Natural killer cell (primary cell): Measurements from ENCODE around the gene C17orf50. TPM values are rescaled to one million over a fixed set of nuclear protein-coding genes. Genes with fewer than 3 reads are reported as not detected.
A peak's percentile ranks its signal among the peaks of the same experiment; 100 is the strongest.

ENCODE experiments used
- ATAC-seq, 3 donors: fragments of 150-1000 bp in 2 of 3; fragments of 200-7000 bp in 1 of 3; cut with Tn5 transposase; 1 replicate in 1 of 3; 2 replicates in 2 of 3; pipeline ENCODE4 v1.10.0; 2021; ENCODE audit warnings: mild to moderate bottlenecking in 2 of 3, moderate library complexity in 2 of 3
- DNase-seq, 2 donors: peaks; one replicate each; pipeline versions ENCODE4 v3.0.0 to v3.0.0-alpha.2; 2013 to 2021; ENCODE audit warnings: mixed read lengths in 1 of 2
- H3K27ac ChIP-seq: one replicate; pipeline ENCODE4 v1.5.1; 2013; ENCODE audit warnings: mild to moderate bottlenecking, low read length
- H3K27me3 ChIP-seq: one replicate; pipeline ENCODE4 v1.6.1; 2013; ENCODE audit warnings: low read length; ENCODE audit not compliant: control insufficient read depth, insufficient read depth
- H3K36me3 ChIP-seq: one replicate; pipeline ENCODE4 v1.6.1; 2013; ENCODE audit warnings: low read length; ENCODE audit not compliant: control insufficient read depth, insufficient read depth
- H3K4me1 ChIP-seq: one replicate; pipeline ENCODE4 v1.6.1; 2013; ENCODE audit warnings: low read length; ENCODE audit not compliant: control insufficient read depth, insufficient read depth
- H3K4me3 ChIP-seq: one replicate; pipeline ENCODE4 v1.5.1; 2013; ENCODE audit warnings: low read length
- H3K9me3 ChIP-seq: one replicate; pipeline ENCODE4 v1.6.1; 2013; ENCODE audit warnings: low read length; ENCODE audit not compliant: control insufficient read depth, insufficient read depth
- H3K27ac Mint-ChIP-seq, 2 donors: one replicate each; pipeline ENCODE4 v1.8.0; 2022; ENCODE audit warnings: mild to moderate bottlenecking in 2 of 2, mixed read lengths in 2 of 2, moderate library complexity in 1 of 2
- H3K27me3 Mint-ChIP-seq, 2 donors: one replicate each; pipeline ENCODE4 v1.8.0; 2022; ENCODE audit warnings: low read depth in 2 of 2, mixed read lengths in 2 of 2
- H3K36me3 Mint-ChIP-seq: one replicate; pipeline ENCODE4 v1.8.0; 2022; ENCODE audit warnings: mixed read lengths
- H3K4me1 Mint-ChIP-seq, 2 donors: one replicate each; pipeline ENCODE4 v1.8.0; 2022; ENCODE audit warnings: mixed read lengths in 2 of 2
- H3K4me3 Mint-ChIP-seq: one replicate; pipeline ENCODE4 v1.8.0; 2022; ENCODE audit warnings: mild to moderate bottlenecking, moderate library complexity, mixed read lengths
- H3K9me3 Mint-ChIP-seq, 2 donors: one replicate each; pipeline ENCODE4 v1.8.0; 2022; ENCODE audit warnings: mixed read lengths in 2 of 2
- WGBS: methylation state at CpG from one replicate; pipeline ENCODE4 v1.1.7; 2013; ENCODE audit warnings: missing lambda C conversion rate; ENCODE audit not compliant: insufficient coverage; 5-methylcytosine and 5-hydroxymethylcytosine counted together
- intact Hi-C: fragments of 100-400 bp; cut with micrococcal nuclease; formaldehyde crosslinking; loops from one replicate; pipeline ENCODE4 v1.14.2; 2022
- total RNA-seq, 4 donors: library from RNA; stranded (reverse); fragments of 120-200 nt in 1 of 4; gene quantifications; one replicate each; pipeline versions ENCODE4 v1.2.3 to v1.2.4, GENCODE V29; 2013 to 2022
- TF ChIP-seq, protein P1 (sequence below): fragments of 200-600 bp; IDR thresholded peaks from one replicate; pipeline ENCODE4 v1.8.0; 2022; ENCODE audit warnings: antibody characterized with exemption

The C17orf50 gene
- total RNA-seq, 3 donors from 2014 or later (not counting 1 experiment from before 2014, with no cell fraction given) = not detected

DNA sequence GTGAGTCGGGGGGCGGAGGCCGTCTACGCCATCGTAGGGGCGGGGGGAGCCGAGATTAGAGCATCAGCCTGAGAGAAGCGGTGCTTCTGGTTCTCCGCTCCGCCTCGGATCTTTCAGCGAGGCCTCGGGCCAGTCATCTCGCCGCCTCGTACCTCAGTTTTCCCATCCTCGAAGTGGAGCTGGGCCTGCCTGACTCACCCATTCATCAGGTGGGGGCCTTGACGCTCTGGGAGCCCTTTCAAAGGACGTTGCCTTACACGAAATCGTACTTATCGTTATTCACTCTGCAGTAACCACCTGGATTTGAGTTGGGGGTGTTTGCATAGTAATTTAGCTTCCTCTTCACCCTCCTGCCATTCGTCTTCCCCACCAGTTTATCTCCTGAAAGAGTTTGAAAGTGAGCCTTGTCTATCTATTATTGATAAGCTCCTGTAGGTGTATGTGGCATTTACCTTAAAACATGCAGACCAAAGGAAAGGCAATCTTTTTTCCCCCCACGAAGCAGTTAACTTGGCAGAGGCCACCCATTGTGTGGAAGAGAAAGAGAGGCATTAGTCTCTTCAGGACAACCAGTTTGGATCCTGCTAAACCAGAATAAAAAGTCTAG, 49.3 kb downstream of the C17orf50 start:
- no peak for DNase-seq
- H3K4me1 Mint-ChIP-seq = peaks cover 54 to 57% of the 10 kb centered on the region in 2 donors
- peak overlapping the region; percentile 98 for H3K27ac Mint-ChIP-seq
- H3K4me3 Mint-ChIP-seq = peak overlapping the region; percentile 90
- intact Hi-C loops = loop anchor here (1.0 to 5.0 kb wide), 3 partner anchors 46 to 676 kb away; partner anchors contain the start of gene ZNHIT3
- WGBS = 0% methylated on average over 18 of the region's 24 CpGs
- ATAC-seq = peak in 2 of 3 donors; percentile 1 to 5
- H3K36me3 Mint-ChIP-seq = no peaks in the 10 kb centered on the region
- peak overlapping the region; percentile 91 for H3K4me3 ChIP-seq
- H3K9me3 Mint-ChIP-seq = no peaks in the 10 kb centered on the region
- TF ChIP-seq, protein P1, sequence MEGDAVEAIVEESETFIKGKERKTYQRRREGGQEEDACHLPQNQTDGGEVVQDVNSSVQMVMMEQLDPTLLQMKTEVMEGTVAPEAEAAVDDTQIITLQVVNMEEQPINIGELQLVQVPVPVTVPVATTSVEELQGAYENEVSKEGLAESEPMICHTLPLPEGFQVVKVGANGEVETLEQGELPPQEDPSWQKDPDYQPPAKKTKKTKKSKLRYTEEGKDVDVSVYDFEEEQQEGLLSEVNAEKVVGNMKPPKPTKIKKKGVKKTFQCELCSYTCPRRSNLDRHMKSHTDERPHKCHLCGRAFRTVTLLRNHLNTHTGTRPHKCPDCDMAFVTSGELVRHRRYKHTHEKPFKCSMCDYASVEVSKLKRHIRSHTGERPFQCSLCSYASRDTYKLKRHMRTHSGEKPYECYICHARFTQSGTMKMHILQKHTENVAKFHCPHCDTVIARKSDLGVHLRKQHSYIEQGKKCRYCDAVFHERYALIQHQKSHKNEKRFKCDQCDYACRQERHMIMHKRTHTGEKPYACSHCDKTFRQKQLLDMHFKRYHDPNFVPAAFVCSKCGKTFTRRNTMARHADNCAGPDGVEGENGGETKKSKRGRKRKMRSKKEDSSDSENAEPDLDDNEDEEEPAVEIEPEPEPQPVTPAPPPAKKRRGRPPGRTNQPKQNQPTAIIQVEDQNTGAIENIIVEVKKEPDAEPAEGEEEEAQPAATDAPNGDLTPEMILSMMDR = no peak
- no peaks in the 10 kb centered on the region for H3K36me3 ChIP-seq
- H3K9me3 ChIP-seq = no peaks in the 10 kb centered on the region
- H3K4me1 ChIP-seq = peaks cover 18% of the 10 kb centered on the region
- no peaks in the 10 kb centered on the region for H3K27me3 ChIP-seq
- H3K27me3 Mint-ChIP-seq = no peaks in the 10 kb centered on the region
- peak overlapping the region; percentile 94 for H3K27ac ChIP-seq

GRCh38 chr17:35811759-35812158, 51.1 kb downstream of the C17orf50 start:
- Histone ChIP-seq H3K27ac (no peak overlapping the region), H3K4me3 (no peak overlapping the region), H3K4me1 (peaks cover 18% of the 10 kb centered on the region), H3K27me3 (no peaks in the 10 kb centered on the region), H3K36me3 (no peaks in the 10 kb centered on the region), H3K9me3 (no peaks in the 10 kb centered on the region)
- peak overlapping the region; percentile 14 to 98 for H3K27ac Mint-ChIP-seq
- WGBS = 82% methylated on average over 6 of the region's 6 CpGs
- intact Hi-C loops = no loop called here
- DNase-seq (no peak), ATAC-seq (no peak)
- H3K9me3 Mint-ChIP-seq = no peaks in the 10 kb centered on the region
- H3K4me3 Mint-ChIP-seq = peak overlapping the region; percentile 52
- TF ChIP-seq, protein P1 = no peak
- peaks cover 57 to 64% of the 10 kb centered on the region in 2 donors for H3K4me1 Mint-ChIP-seq
- H3K36me3 Mint-ChIP-seq = no peaks in the 10 kb centered on the region
- H3K27me3 Mint-ChIP-seq = no peaks in the 10 kb centered on the region

DNA sequence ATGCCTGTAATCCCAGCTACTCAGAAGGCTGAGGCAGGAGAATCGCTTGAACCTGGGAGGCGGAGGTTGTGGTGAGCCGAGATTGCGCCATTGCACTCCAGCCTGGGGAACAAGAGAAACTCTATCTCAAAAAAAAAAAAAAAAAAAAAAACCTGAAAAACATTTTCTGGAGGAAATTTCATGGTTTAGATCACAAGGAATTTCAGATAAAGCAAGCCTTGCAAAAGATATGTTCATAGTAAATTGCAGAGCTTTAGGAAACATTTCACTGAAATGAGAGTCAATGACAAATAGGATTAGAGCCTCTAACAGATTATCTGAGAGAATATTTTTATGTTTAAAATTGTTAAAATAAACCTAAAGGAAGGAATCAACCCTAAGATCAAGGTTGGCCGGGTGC, 51.8 kb downstream of the C17orf50 start:
- H3K27me3 Mint-ChIP-seq = no peaks in the 10 kb centered on the region
- Histone ChIP-seq H3K9me3 (no peaks in the 10 kb centered on the region), H3K27ac (no peak overlapping the region), H3K27me3 (no peaks in the 10 kb centered on the region), H3K36me3 (peaks cover 6% of the 10 kb centered on the region), H3K4me1 (peaks cover 18% of the 10 kb centered on the region), H3K4me3 (no peak overlapping the region)
- H3K4me1 Mint-ChIP-seq = peaks cover 63 to 69% of the 10 kb centered on the region in 2 donors
- TF ChIP-seq, protein P1 = no peak
- 100% methylated on average over 3 of the region's 5 CpGs for WGBS
- no peaks in the 10 kb centered on the region for H3K36me3 Mint-ChIP-seq
- H3K27ac Mint-ChIP-seq = peak overlapping the region in 1 of 2 donors; percentile 51
- no peak overlapping the region for H3K4me3 Mint-ChIP-seq
- ATAC-seq (no peak), DNase-seq (no peak)
- intact Hi-C loops = no loop called here
- no peaks in the 10 kb centered on the region for H3K9me3 Mint-ChIP-seq

Other genes starting within 250 kb of the C17orf50 start
- gene SLFN12L, start 223.2 kb upstream of the C17orf50 start, total RNA-seq = 100 to 1,000 TPM; 126 to 174 (median 130) TPM
- under 1 TPM in 2 of 3 donors, not detected in 1; 0.35 to 0.47 TPM for gene SLFN14, start 200.1 kb upstream of the C17orf50 start, total RNA-seq
- 1 to 10 TPM; 2.5 to 3.0 (median 2.9) TPM for gene PEX12, start 182.3 kb upstream of the C17orf50 start, total RNA-seq
- gene AP2B1, start 173.6 kb upstream of the C17orf50 start, total RNA-seq = 100 to 1,000 TPM; 111 to 148 (median 139) TPM
- under 1 TPM in 1 of 3 donors, not detected in 2; 0.07 TPM for gene RASL10B, start 29.2 kb upstream of the C17orf50 start, total RNA-seq
- under 1 TPM in 1 of 3 donors, not detected in 2; 0.23 TPM for gene GAS2L2, start 7.6 kb upstream of the C17orf50 start, total RNA-seq
- 1 to 10 TPM in 1 of 3 donors, not detected in 2; 1.1 TPM for gene MMP28, start 34.8 kb downstream of the C17orf50 start, total RNA-seq
- 100 to 1,000 TPM; 214 to 253 (median 214) TPM for gene TAF15, start 48.6 kb downstream of the C17orf50 start, total RNA-seq
- gene HEATR9, start 108.0 kb downstream of the C17orf50 start, total RNA-seq = 10 to 100 TPM in 2 of 3 donors, 1 to 10 TPM in 1; 10.0 to 24.1 (median 15.1) TPM
- gene CCL5, start 119.5 kb downstream of the C17orf50 start, total RNA-seq = 1,000 to 10,000 TPM in 1 of 3 donors, 100 to 1,000 TPM in 2; 793 to 1,167 (median 825) TPM
- gene RDM1, start 169.9 kb downstream of the C17orf50 start, total RNA-seq = under 1 TPM; 0.48 to 1.00 (median 0.61) TPM
- not detected for gene LYZL6, start 182.8 kb downstream of the C17orf50 start, total RNA-seq
- gene CCL16, start 220.6 kb downstream of the C17orf50 start, total RNA-seq = not detected
- not detected for gene CCL14, start 225.8 kb downstream of the C17orf50 start, total RNA-seq
- gene CCL15, start 240.7 kb downstream of the C17orf50 start, total RNA-seq = not detected